A549 (cell line): ENCODE measurements around the gene PAQR6. TPM values are rescaled to one million over a fixed set of nuclear protein-coding genes. Genes with fewer than 3 reads are reported as not detected.
A peak's percentile ranks its signal among the peaks of the same experiment; 100 is the strongest.

ENCODE experiments used
- ATAC-seq, 2 experiments: fragments of 200-7000 bp in 1 of 2; fragments of >200 bp in 1 of 2; cut with Nextera tagmentation in 1 of 2; cut with Tn5 transposase in 1 of 2; 3 replicates each; pipeline versions ENCODE4 v1.8.0 to v1.9.1; 2018 to 2020; ENCODE audit warnings: mild to moderate bottlenecking in 1 of 2, moderate library complexity in 1 of 2
- CTCF ChIA-PET: fragments of 300-600 bp; sonication (Branson Sonifier 250); formaldehyde crosslinking; extraction: SDS; loops from one replicate; lab custom pipeline; 2021; ENCODE audit warnings: antibody characterized with exemption, inconsistent platforms; lab: Yijun Ruan, JAX
- POLR2A ChIA-PET: fragments of 350-600 bp; formaldehyde crosslinking; extraction: SDS; loops from one replicate; lab custom pipeline; 2021; ENCODE audit warnings: antibody characterized with exemption, inconsistent platforms; lab: Yijun Ruan, JAX
- DNase-seq, 2 experiments: peaks; one replicate each; pipeline versions ENCODE4 v3.0.0 to v3.0.0-alpha.2; 2011 to 2016; ENCODE audit warnings: low read depth in 1 of 2, low spot score in 1 of 2
- FAIRE-seq: peaks from 2 replicates; lab custom pipeline; 2011; peaks lifted over from hg19 to GRCh38; lab: Jason Lieb, UNC
- H3K27ac ChIP-seq, 2 experiments: fragments of >200 bp; sonication (Bioruptor Twin); formaldehyde crosslinking; 3 replicates each; pipeline ENCODE4 v1.5.1; 2016 to 2017
- H3K4me1 ChIP-seq: fragments of >200 bp; sonication (Bioruptor Twin); formaldehyde crosslinking; 3 replicates; pipeline ENCODE4 v1.6.1; 2016
- H3K4me2 ChIP-seq: fragments of >200 bp; sonication (Bioruptor Twin); formaldehyde crosslinking; 3 replicates; pipeline ENCODE4 v1.6.1; 2016
- H3K4me3 ChIP-seq: fragments of >200 bp; sonication (Bioruptor Twin); formaldehyde crosslinking; 3 replicates; pipeline ENCODE4 v1.5.1; 2016
- H3K9me3 ChIP-seq: fragments of >200 bp; sonication (Bioruptor Twin); formaldehyde crosslinking; 3 replicates; pipeline ENCODE4 v1.6.1; 2016
- CBX2 ChIP-seq: fragments of 200-600 bp; sonication (generic); IDR thresholded peaks from 2 replicates; pipeline ENCODE4 v1.6.1; 2016; ENCODE audit warnings: low read depth, mild to moderate bottlenecking, borderline replicate concordance
- EHMT2 ChIP-seq: fragments of 200-600 bp; sonication (generic); IDR thresholded peaks from 2 replicates; pipeline ENCODE4 v1.6.1; 2016; ENCODE audit warnings: antibody characterized with exemption, low read depth, mild to moderate bottlenecking, moderate library complexity
- EP300 ChIP-seq, 2 experiments: fragments of >200 bp; sonication (Bioruptor Twin); formaldehyde crosslinking; IDR thresholded peaks; 2 replicates in 1 of 2; 3 replicates in 1 of 2; pipeline ENCODE4 v1.6.1; 2016 to 2017
- ESRRA ChIP-seq: fragments of 150-350 bp; IDR thresholded peaks from 2 replicates; pipeline ENCODE4 v1.6.1; 2014; ENCODE audit warnings: mild to moderate bottlenecking, low read length, borderline replicate concordance
- FOSL2 ChIP-seq, 2 experiments: fragments of 450-650 bp in 1 of 2; fragments of >200 bp in 1 of 2; sonication (Bioruptor Twin) in 1 of 2; formaldehyde crosslinking; IDR thresholded peaks; 2 replicates each; pipeline versions ENCODE4 v1.5.0 to v1.6.1; 2016 to 2020; ENCODE audit warnings: mild to moderate bottlenecking in 1 of 2, moderate library complexity in 1 of 2
- HDAC2 ChIP-seq: fragments of 200-600 bp; sonication (generic); IDR thresholded peaks from 2 replicates; pipeline ENCODE4 v1.6.1; 2016
- JUN ChIP-seq, 2 experiments: fragments of >200 bp; sonication (Bioruptor Twin); formaldehyde crosslinking; IDR thresholded peaks; 2 replicates in 1 of 2; 3 replicates in 1 of 2; pipeline ENCODE4 v1.6.1; 2016 to 2017
- KDM5A ChIP-seq: fragments of 200-600 bp; sonication (generic); IDR thresholded peaks from 2 replicates; pipeline ENCODE4 v1.6.1; 2016; ENCODE audit warnings: antibody characterized with exemption, mild to moderate bottlenecking
- MAZ ChIP-seq: fragments of 150-350 bp; IDR thresholded peaks from 2 replicates; pipeline ENCODE4 v1.6.1; 2014; ENCODE audit warnings: antibody characterized with exemption, low read depth, low read length, borderline replicate concordance
- PHF8 ChIP-seq: fragments of 200-600 bp; sonication (generic); IDR thresholded peaks from 2 replicates; pipeline ENCODE4 v1.6.1; 2016; ENCODE audit warnings: low read depth, mild to moderate bottlenecking, antibody characterized with exemption, moderate library complexity, borderline replicate concordance
- POLR2A ChIP-seq: IDR thresholded peaks from 2 replicates; pipeline ENCODE4 v1.6.1; 2012; ENCODE audit warnings: mild to moderate bottlenecking, low read length
- RNF2 ChIP-seq: fragments of 200-600 bp; sonication (generic); IDR thresholded peaks from 2 replicates; pipeline ENCODE4 v1.6.1; 2016; ENCODE audit warnings: low read depth, mild to moderate bottlenecking, antibody characterized with exemption, moderate library complexity, borderline replicate concordance
- SMC3 ChIP-seq: fragments of >200 bp; sonication (Bioruptor Twin); formaldehyde crosslinking; IDR thresholded peaks from 3 replicates; pipeline ENCODE4 v1.6.1; 2018; ENCODE audit warnings: inconsistent platforms
- ZFP36 ChIP-seq: fragments of 450-650 bp; IDR thresholded peaks from 2 replicates; pipeline ENCODE4 v1.6.1; 2014; ENCODE audit warnings: borderline replicate concordance; ENCODE audit not compliant: partially characterized antibody
- WGBS: methylation state at CpG from one replicate; pipeline ENCODE4 v1.1.6; 2017; ENCODE audit errors: missing lambda C conversion rate; 5-methylcytosine and 5-hydroxymethylcytosine counted together
- polyA plus RNA-seq, 4 experiments: library from polyadenylated mRNA; depleted of rRNA in 3 of 4; stranded (reverse); fragments of >200 nt; fragmentation: RNase III in 1 of 4; extraction: RNeasy Plus Mini Kit Qiagen cat#74134 plus additional on column Dnase treatment in 1 of 4; gene quantifications; 2 replicates in 3 of 4; 3 replicates in 1 of 4; pipeline ENCODE4 v1.2.3, GENCODE V29; 2011 to 2017
- TF ChIP-seq, protein P1 (sequence below): fragments of 150-350 bp; IDR thresholded peaks from 2 replicates; pipeline ENCODE4 v1.6.1; 2014; ENCODE audit warnings: low read depth, mild to moderate bottlenecking, low read length
- TF ChIP-seq, protein P2 (sequence below): fragments of 450-650 bp; IDR thresholded peaks from 2 replicates; pipeline ENCODE4 v1.6.1; 2014; ENCODE audit warnings: antibody characterized with exemption
- TF ChIP-seq, protein P3 (sequence below): fragments of >200 bp; sonication (Bioruptor Twin); formaldehyde crosslinking; IDR thresholded peaks from 3 replicates; pipeline ENCODE4 v1.6.1; 2016
- TF ChIP-seq, protein P4 (sequence below): IDR thresholded peaks from 2 replicates; pipeline ENCODE4 v1.6.1; 2012
- TF ChIP-seq, protein P5 (sequence below): IDR thresholded peaks from 2 replicates; pipeline ENCODE4 v1.6.1; 2012; ENCODE audit warnings: low read depth, borderline replicate concordance

PAQR6 gene
- polyA plus RNA-seq, 2 of the 4 experiments (the other 2 are of a cell fraction) = 2.4 to 8.6 TPM

DNA sequence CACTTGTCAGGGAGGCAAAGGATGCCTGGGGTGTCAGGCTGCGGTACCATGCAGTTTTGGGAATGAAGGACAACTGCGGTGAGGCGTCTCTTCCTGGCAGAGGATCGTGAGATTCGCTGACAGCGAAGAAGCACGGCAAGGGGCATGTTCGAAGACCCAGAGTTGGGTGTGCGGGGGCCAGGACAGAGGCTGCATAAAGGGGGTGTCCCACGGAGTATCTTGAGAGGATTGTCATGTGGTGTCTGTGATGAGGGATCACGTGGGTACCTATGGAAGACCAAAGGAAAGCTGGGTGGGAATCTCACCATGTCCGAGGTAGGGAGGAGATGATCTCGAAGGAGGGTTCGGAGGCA lies 53.6 kb downstream of the PAQR6 start:
- no peak for FAIRE-seq
- CTCF ChIA-PET = interaction anchor here (0.5 to 6.1 kb wide), 22 partner anchors 9 to 251 kb away, joined by 3 to 51 read pairs (median 4); partner anchors contain the start of gene PMF1
- TF ChIP-seq EP300 (IDR thresholded peaks at IDR 0.05) (no peak), EHMT2 (no peak), ESRRA (no peak)
- TF ChIP-seq, protein P1, sequence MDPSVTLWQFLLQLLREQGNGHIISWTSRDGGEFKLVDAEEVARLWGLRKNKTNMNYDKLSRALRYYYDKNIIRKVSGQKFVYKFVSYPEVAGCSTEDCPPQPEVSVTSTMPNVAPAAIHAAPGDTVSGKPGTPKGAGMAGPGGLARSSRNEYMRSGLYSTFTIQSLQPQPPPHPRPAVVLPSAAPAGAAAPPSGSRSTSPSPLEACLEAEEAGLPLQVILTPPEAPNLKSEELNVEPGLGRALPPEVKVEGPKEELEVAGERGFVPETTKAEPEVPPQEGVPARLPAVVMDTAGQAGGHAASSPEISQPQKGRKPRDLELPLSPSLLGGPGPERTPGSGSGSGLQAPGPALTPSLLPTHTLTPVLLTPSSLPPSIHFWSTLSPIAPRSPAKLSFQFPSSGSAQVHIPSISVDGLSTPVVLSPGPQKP = no peak
- TF ChIP-seq, protein P2, sequence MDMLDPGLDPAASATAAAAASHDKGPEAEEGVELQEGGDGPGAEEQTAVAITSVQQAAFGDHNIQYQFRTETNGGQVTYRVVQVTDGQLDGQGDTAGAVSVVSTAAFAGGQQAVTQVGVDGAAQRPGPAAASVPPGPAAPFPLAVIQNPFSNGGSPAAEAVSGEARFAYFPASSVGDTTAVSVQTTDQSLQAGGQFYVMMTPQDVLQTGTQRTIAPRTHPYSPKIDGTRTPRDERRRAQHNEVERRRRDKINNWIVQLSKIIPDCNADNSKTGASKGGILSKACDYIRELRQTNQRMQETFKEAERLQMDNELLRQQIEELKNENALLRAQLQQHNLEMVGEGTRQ = peak; percentile 86
- Histone ChIP-seq H3K4me1 (0 out of 3 replicates have a peak, but pooled peaks cover 9% of the 10 kb centered on the region), H3K4me3 (peak overlapping the region; percentile 84), H3K4me2 (peak overlapping the region; percentile 94), H3K27ac (peak overlapping the region; percentile 75 to 88), H3K9me3 (no peaks in the 10 kb centered on the region)
- POLR2A ChIA-PET = interaction anchor here (0.7 to 2.2 kb wide), 6 partner anchors 11 to 66 kb away, joined by 3 to 37 read pairs (median 5); partner anchors contain the start of gene PMF1
- DNase-seq = peak in 1 of 2 experiments; percentile 21
- ATAC-seq = peak; percentile 30 to 47; a peak in 5 of 6 replicates
- WGBS = 4% methylated on average over 14 of the region's 14 CpGs

DNA sequence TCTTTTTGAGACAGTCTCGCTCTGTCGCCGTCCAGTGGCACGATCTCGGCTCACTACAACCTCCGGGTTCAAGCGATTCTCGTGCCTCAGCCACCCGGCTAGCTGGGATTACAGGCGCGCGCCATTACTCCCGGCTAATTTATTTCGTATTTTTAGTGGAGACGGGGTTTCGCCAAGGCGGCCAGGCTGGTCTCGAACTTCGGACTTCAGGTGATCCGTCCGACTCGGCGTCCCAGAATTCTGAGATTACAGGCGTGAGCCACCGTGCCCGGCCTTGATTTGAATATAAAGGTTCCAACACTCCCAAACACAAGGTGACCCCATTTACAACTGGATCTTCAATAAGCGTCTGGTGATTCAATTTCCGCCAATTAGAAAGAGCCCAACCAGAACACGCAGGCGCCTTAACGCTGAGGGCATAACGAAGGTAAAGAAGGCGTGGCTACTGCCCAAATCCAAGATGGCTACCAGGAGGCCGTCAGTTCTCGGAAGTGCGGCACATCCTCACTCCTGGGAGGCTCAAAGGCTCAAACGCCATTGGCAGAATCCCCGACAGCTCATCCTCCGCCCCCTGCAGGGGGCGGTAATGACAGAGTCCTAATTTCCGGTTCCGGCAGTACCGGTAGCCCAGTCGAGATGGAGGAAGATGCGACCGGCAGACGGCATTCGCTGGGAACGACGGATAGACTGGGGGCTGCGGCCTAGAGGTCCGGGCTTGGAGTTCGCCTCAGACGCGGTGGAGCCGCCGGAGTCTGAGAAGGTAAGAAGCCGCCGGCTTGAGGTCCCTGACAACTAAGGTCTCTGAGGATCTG lies 54.2 kb downstream of the PAQR6 start, which contains the start of gene SLC25A44:
SLC25A44 (plus strand) TSS at position 617 of the 812 bp plus-strand sequence. CDS start 5,744 bp downstream, outside the sequence.
- CTCF ChIA-PET = interaction anchor here (0.5 to 6.1 kb wide), 26 partner anchors 8 to 478 kb away, joined by 3 to 51 read pairs (median 4); partner anchors contain the start of gene PMF1
- H3K4me1 ChIP-seq = 0 out of 3 replicates have a peak, but pooled peaks cover 9% of the 10 kb centered on the region
- TF ChIP-seq JUN (IDR thresholded peaks at IDR 0.05) (peak; percentile 67 to 74; a peak in 3 of 5 replicates), KDM5A (peak; percentile 79), ZFP36 (no peak), FOSL2 (IDR thresholded peaks at IDR 0.05) (no peak), FOSL2 (CRISPR knock-in tag; IDR thresholded peaks at IDR 0.05) (peak; percentile 21; the same call in 1 of the 2 replicates), PHF8 (peak; percentile 70; the same call in 1 of the 2 replicates), MAZ (0 out of 2 replicates have a peak, but pooled peaks have one; percentile 36), HDAC2 (no peak), RNF2 (no peak), POLR2A (peak; percentile 83), ESRRA (0 out of 2 replicates have a peak, but pooled peaks have one; percentile 68), CBX2 (no peak), SMC3 (peak; percentile 7; the same call in 1 of the 3 replicates)
- TF ChIP-seq, protein P3, sequence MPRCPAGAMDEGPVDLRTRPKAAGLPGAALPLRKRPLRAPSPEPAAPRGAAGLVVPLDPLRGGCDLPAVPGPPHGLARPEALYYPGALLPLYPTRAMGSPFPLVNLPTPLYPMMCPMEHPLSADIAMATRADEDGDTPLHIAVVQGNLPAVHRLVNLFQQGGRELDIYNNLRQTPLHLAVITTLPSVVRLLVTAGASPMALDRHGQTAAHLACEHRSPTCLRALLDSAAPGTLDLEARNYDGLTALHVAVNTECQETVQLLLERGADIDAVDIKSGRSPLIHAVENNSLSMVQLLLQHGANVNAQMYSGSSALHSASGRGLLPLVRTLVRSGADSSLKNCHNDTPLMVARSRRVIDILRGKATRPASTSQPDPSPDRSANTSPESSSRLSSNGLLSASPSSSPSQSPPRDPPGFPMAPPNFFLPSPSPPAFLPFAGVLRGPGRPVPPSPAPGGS = peak; percentile 65; the same call in 1 of the 3 replicates
- TF ChIP-seq, protein P2 = peak; percentile 52; the same call in 1 of the 2 replicates
- TF ChIP-seq, protein P4, sequence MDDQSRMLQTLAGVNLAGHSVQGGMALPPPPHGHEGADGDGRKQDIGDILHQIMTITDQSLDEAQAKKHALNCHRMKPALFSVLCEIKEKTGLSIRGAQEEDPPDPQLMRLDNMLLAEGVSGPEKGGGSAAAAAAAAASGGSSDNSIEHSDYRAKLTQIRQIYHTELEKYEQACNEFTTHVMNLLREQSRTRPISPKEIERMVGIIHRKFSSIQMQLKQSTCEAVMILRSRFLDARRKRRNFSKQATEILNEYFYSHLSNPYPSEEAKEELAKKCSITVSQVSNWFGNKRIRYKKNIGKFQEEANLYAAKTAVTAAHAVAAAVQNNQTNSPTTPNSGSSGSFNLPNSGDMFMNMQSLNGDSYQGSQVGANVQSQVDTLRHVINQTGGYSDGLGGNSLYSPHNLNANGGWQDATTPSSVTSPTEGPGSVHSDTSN = peak; percentile 29; the same call in 1 of the 2 replicates
- TF ChIP-seq, protein P5, sequence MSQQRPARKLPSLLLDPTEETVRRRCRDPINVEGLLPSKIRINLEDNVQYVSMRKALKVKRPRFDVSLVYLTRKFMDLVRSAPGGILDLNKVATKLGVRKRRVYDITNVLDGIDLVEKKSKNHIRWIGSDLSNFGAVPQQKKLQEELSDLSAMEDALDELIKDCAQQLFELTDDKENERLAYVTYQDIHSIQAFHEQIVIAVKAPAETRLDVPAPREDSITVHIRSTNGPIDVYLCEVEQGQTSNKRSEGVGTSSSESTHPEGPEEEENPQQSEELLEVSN = peak; percentile 54; the same call in 1 of the 2 replicates
- peak within 1 kb of the TSS; percentile 88 to 89 for H3K27ac ChIP-seq
- peak; percentile 98 for ATAC-seq
- peak within 1 kb of the TSS; percentile 84 for H3K4me3 ChIP-seq
- DNase-seq = peak; percentile 95 to 99
- FAIRE-seq = peak; percentile 80
- H3K4me2 ChIP-seq = peak within 1 kb of the TSS; percentile 94
- H3K9me3 ChIP-seq = no peaks in the 10 kb centered on the region
- POLR2A ChIA-PET = interaction anchor here (0.6 to 2.2 kb wide), 7 partner anchors 12 to 65 kb away, joined by 3 to 37 read pairs (median 5); partner anchors contain the start of gene PMF1
- 3% methylated on average over 51 of the region's 59 CpGs for WGBS
